HG03432 (cell line): ENCODE results near the gene SULT1E1.

ENCODE experiments used
- ATAC-seq: cut with Tn5 transposase; IDR thresholded peaks from one replicate; pipeline ENCODE4 v1.9.1; 2021; ENCODE audit warnings: mild to moderate bottlenecking, moderate library complexity; ENCODE audit not compliant: unreplicated experiment

The SULT1E1 gene, protein sequence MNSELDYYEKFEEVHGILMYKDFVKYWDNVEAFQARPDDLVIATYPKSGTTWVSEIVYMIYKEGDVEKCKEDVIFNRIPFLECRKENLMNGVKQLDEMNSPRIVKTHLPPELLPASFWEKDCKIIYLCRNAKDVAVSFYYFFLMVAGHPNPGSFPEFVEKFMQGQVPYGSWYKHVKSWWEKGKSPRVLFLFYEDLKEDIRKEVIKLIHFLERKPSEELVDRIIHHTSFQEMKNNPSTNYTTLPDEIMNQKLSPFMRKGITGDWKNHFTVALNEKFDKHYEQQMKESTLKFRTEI

GRCh38 chr4:69860052-69860451 is at the start of gene SULT1E1:
SULT1E1 (minus strand) TSS chr4:69860145; CDS start chr4:69857644, 2,501 bp downstream.
- no peak for ATAC-seq

- no peak for ATAC-seq
Measured at GRCh38 chr4:69909195-69909594, 49.2 kb upstream of the SULT1E1 start.

DNA sequence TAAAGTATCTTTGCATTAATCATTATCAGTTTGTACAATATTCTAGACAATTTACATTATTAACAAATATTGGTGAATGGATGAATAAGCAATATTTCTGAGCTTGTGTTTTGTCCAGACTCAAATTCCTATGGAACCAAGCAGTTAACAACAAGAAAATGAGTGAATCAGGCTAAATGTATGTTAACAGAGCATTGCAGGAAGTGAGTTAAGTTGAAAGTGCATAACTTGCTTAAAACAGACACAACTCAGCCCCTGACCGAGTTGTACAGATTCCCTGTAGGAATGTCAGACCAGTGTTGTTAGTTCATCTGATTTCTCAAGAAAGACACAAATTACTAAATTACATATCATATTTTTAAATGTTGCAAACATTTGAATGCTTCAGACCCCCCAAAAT is 47.2 kb upstream of the SULT1E1 start:
- no peak for ATAC-seq

DNA sequence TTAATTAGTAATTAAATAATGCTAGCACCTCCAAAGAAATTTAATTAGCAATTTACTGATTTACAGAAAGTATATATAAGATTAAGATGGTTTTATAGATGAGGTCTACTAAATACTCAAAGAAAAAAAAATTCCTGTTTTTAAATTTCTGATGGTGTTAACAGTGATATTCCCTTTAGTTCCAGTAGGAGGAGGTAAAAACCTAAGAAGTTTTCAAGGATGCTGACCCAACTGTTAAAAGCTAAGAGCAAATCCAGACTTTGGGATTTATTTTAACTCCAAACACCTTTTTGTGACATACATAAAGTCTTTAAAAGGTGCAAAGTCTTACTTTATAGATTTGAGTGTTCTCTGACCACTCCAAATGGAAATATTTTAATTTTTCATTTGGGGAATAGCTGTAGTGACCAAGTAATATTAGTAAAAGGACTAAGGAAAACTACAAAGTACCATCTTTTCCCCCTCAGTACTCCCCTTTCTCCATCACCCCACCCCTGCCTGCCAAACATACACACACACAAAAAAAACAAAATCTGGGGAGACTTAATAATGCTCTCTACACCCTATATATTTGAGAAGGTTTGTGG is 36.7 kb upstream of the SULT1E1 start:
- ATAC-seq = no peak

DNA sequence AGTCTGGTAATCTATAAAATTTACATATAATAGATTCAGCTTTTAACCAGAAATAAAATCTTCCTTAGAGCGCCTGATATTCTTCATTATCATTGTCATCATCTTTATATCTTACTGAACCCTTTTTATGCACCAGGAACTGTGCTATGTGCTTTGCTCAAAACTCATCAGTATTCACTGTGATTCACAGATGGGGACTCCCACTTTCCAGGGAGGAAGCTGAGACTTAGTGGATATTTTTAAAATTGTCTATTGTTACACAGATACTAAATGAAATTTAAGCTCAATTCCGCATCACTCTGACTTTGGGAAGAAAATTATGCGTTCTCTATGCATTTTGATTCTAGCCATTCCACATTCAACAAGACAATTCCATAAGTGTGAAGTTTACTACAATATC is 34.8 kb upstream of the SULT1E1 start:
- ATAC-seq = no peak

DNA sequence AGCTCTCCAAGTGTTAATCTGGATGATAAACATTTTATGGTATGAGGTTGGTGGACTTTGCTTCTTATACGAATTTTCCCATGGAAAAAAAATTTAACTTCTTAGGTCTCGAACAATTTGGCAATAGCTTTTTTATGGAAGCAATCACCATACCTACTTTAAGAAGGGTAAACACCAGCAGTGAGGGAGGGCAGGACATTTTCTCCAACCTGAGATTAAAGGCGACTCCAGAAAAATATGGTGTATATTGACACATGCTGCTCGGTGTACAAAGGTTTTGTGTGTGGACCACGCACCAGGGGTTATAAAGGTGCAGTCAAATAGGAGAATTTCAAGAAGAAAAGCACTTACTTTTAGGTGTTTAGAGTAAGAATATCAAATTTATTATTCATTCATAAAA is 34.2 kb upstream of the SULT1E1 start:
- ATAC-seq = no peak

DNA sequence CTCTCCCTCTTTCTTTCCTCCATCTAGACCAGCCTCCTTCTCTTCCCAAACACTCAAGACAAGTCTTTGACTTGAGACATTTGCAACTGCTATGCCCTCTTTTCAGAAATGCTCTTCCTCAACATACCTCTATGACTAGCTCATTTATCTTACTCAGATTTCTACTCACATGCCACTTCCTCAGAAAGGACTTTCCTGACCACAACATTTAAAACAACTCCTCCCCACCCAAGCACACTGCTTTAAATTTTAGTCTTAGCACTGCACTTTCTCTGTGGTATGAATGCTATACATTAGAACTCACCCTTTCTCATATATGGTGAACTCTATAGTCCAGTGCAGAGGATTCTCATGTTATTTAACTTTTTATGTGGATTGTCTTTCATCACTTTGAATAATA is 28.4 kb upstream of the SULT1E1 start:
- ATAC-seq = peak; percentile 48

- ATAC-seq = no peak
Measured at GRCh38 chr4:69882150-69882549, 22.2 kb upstream of the SULT1E1 start.

DNA sequence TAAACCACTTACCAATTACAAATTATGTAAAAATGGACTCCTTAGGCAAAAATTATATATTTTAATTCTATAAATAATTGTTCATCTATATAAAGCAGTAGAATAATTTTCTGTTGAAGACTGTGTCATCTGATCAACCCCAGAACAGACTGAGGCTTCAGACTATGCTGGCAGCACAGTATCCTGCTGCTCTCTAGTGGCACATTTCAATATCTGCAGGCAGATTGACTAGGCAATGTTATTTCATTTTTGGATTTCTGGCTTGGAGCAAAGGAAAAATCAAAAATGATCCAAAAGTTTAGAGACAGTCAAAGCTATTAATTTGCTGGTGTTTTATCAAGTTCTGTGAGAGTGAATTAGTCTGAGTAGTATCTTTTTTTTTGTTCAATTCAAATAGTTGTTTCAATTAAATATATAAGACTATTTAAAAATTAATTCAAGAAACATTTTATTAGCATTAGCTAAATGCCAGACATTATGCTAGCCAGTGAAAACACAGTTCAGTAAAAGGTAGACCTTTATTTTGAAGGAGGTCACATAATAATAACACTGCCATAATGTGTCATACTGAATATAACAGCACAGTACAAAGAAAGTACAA is 21.3 kb upstream of the SULT1E1 start:
- ATAC-seq = peak; percentile 81

DNA sequence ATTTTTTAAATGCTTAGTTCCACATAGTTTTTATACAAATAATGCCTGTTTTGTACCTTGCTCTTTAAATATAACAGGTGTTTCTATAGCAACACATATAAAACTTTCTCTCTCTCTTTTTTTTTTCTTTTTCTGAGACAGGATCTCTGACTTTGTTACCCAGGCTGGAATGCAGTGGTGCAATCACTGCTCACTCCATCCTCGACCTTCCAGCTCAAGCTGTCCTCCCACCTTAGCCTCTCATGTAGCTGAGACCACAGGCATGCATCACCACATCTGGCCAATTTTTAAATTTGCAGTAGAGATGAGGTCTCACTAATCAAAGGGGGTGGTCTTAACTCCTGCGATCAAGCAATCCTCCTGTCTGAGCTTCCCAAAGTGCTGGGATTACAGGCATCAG is 18.3 kb upstream of the SULT1E1 start:
- ATAC-seq = no peak

DNA sequence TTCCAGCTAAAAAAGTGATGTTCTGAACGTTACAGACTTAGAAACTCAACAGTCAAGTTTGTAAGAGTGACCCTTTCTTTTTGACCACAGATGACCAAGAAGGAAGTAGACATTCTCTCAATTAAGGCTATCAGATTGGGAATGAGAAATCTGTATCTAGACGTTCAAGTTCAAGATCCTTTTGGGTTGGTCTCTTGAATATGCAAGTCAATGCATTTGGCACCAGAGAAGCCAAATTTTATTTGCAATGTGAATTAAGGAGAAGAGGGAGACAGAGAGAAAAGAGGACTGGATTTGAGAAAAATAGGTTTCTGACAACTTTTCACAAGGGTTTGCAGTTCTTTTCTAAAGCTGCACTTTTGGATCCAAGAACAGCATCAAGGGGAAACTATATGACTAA is 17.5 kb upstream of the SULT1E1 start:
- no peak for ATAC-seq

- ATAC-seq = no peak
Measured at GRCh38 chr4:69876071-69876470, 16.1 kb upstream of the SULT1E1 start.

GRCh38 chr4:69875576-69875975 is 15.6 kb upstream of the SULT1E1 start:
- ATAC-seq = no peak

GRCh38 chr4:69874507-69874906 is 14.6 kb upstream of the SULT1E1 start:
- ATAC-seq = no peak

GRCh38 chr4:69861756-69862155 is 1.8 kb upstream of the SULT1E1 start:
- no peak for ATAC-seq

- ATAC-seq = no peak
Measured at GRCh38 chr4:69860521-69861298, 765 bp upstream of the SULT1E1 start.

GRCh38 chr4:69859140-69859685 is 732 bp downstream of the SULT1E1 start:
- no peak for ATAC-seq

- ATAC-seq = no peak
Measured at GRCh38 chr4:69858690-69859089, 1.3 kb downstream of the SULT1E1 start.

GRCh38 chr4:69855822-69856221 is 4.1 kb downstream of the SULT1E1 start:
- no peak for ATAC-seq

- peak; percentile 92 for ATAC-seq
Measured at GRCh38 chr4:69849969-69850368, 10.0 kb downstream of the SULT1E1 start.

DNA sequence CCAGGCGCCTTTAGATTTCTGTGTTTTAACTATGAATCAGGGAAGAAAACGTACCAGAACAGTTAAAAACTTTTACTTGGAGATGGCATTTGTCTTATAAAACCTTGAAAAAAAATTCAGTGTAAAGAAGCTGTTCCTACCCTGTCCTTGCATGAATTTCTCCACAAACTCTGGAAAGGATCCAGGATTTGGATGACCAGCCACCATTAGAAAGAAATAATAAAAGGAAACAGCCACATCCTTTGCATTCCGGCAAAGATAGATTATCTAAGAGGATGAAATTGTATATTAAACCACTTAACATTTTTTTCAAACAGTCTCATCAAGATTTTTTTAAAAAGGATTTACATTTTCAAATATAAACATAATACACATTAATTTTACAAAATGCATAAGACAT is 10.6 kb downstream of the SULT1E1 start:
- ATAC-seq = no peak
